K562 (cell line): ENCODE results near the gene RUNX1. TPM values are rescaled to one million over a fixed set of nuclear protein-coding genes. Genes with fewer than 3 reads are reported as not detected.

Experiments used
- CBX8 ChIP-seq: fragments of 200-600 bp; sonication (generic); IDR thresholded peaks from 2 replicates; pipeline ENCODE4 v1.6.1; 2012; ENCODE audit warnings: borderline replicate concordance, mixed run types, low read depth, mild to moderate bottlenecking, moderate library complexity, mixed read lengths, low read length, control low read depth, inconsistent platforms; ENCODE audit not compliant: poor library complexity, severe bottlenecking; ENCODE audit errors: extremely low read depth
- GTF2E2 ChIP-seq: fragments of 200-800 bp; sonication (Bioruptor generic); IDR thresholded peaks from 2 replicates; pipeline ENCODE4 v1.6.1; 2016; ENCODE audit warnings: missing genetic modification characterization, missing compliant biosample characterization
- KLF13 ChIP-seq: fragments of 450-650 bp; IDR thresholded peaks from 2 replicates; pipeline ENCODE4 v1.6.1; 2016; ENCODE audit warnings: missing genetic modification characterization, low read depth, mild to moderate bottlenecking, missing compliant biosample characterization, moderate library complexity, borderline replicate concordance
- MCM2 ChIP-seq: fragments of 450-650 bp; IDR thresholded peaks from 2 replicates; pipeline ENCODE4 v1.6.1; 2017; ENCODE audit warnings: low read depth, mild to moderate bottlenecking
- MCM3 ChIP-seq: fragments of 450-650 bp; IDR thresholded peaks from 2 replicates; pipeline ENCODE4 v1.6.1; 2016
- PHF21A ChIP-seq: fragments of 450-650 bp; IDR thresholded peaks from 2 replicates; pipeline ENCODE4 v1.6.1; 2017; ENCODE audit warnings: low read depth, borderline replicate concordance
- SLC30A9 ChIP-seq: fragments of 250-450 bp; sonication (Bioruptor Pico); IDR thresholded peaks from 2 replicates; pipeline ENCODE4 v1.8.0; 2022; ENCODE audit warnings: mild to moderate bottlenecking, moderate library complexity
- SNRNP70 ChIP-seq: fragments of 200-400 bp; formaldehyde crosslinking; optimal IDR thresholded peaks from 2 replicates; pipeline ENCODE3; 2017; ENCODE audit warnings: low read depth, low read length
- ZNF586 ChIP-seq: fragments of 450-650 bp; formaldehyde crosslinking; conservative IDR thresholded peaks from 2 replicates; pipeline ENCODE4 v1.4.0; 2020; ENCODE audit warnings: mild to moderate bottlenecking, moderate library complexity
- polyA plus RNA-seq, 8 experiments: library from polyadenylated mRNA; depleted of rRNA in 4 of 8; stranded (reverse) in 5 of 8; unstranded in 3 of 8; fragments of >200 nt; fragmentation: Nextera tagmentation in 2 of 8; fragmentation: Illumina TruSeq in 1 of 8; extraction: Ambion mirVana in 2 of 8; extraction: Trizol in 1 of 8; gene quantifications; 2 replicates each; pipeline versions ENCODE4 v1.2.1 to v1.2.3, GENCODE V29; 2011 to 2014; ENCODE audit warnings: inconsistent platforms in 1 of 8, missing spikeins in 1 of 8
- total RNA-seq, 7 experiments: library from RNA; depleted of rRNA in 6 of 7; stranded (reverse); fragments of >200 nt in 6 of 7; fragmentation: Illumina TruSeq in 2 of 7; extraction: Trizol in 2 of 7; gene quantifications; 2 replicates each; pipeline versions ENCODE4 v1.2.1 to v1.2.3, GENCODE V29; 2011 to 2021; ENCODE audit warnings: low replicate concordance in 1 of 7
- TF ChIP-seq, protein P1 (sequence below), 2 experiments: fragments of 450-650 bp in 1 of 2; sonication (generic) in 1 of 2; formaldehyde crosslinking in 1 of 2; IDR thresholded peaks in 1 of 2; conservative IDR thresholded peaks in 1 of 2; 2 replicates each; pipeline versions ENCODE4 v1.6.1 to v1.8.1; 2016 to 2023; ENCODE audit warnings: mild to moderate bottlenecking in 2 of 2, moderate library complexity in 2 of 2, inconsistent platforms in 1 of 2, missing genetic modification reagents in 1 of 2
- TF ChIP-seq, protein P2 (sequence below): sonication (generic); formaldehyde crosslinking; IDR thresholded peaks from 2 replicates; pipeline ENCODE4 v1.8.0; 2022; ENCODE audit warnings: mild to moderate bottlenecking, missing genetic modification reagents
- TF ChIP-seq, protein P3 (sequence below), 2 experiments: fragments of 450-650 bp; formaldehyde crosslinking in 1 of 2; IDR thresholded peaks; 2 replicates each; pipeline versions ENCODE4 v1.4.0 to v1.6.1; 2014 to 2020; ENCODE audit warnings: mild to moderate bottlenecking in 2 of 2, borderline replicate concordance in 1 of 2, low read depth in 1 of 2

The RUNX1 gene
- total and polyA plus RNA-seq, 9 of the 15 experiments (the other 6 are each of a cell fraction or from before 2014, with no cell fraction given) = 2.2 to 68.6 (median 17.8) TPM

GRCh38 chr21:35002879-35003722 lies 46.0 kb downstream of the RUNX1 start (continued):
- TF ChIP-seq ZNF586 (CRISPR knock-in tag) (no peak), KLF13 (tag) (no peak), CBX8 (no peak), GTF2E2 (peak; percentile 27; the same call in 1 of the 2 replicates), MCM3 (no peak), SLC30A9 (CRISPR knock-in tag) (no peak), SNRNP70 (no peak), MCM2 (no peak), PHF21A (no peak)
- TF ChIP-seq, protein P1, sequence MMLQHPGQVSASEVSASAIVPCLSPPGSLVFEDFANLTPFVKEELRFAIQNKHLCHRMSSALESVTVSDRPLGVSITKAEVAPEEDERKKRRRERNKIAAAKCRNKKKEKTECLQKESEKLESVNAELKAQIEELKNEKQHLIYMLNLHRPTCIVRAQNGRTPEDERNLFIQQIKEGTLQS (IDR thresholded peaks at IDR 0.05) = peak; percentile 87
- TF ChIP-seq, protein P1 (CRISPR knock-in tag; conservative IDR thresholded peaks at IDR 0.05) = no peak
- TF ChIP-seq, protein P2, sequence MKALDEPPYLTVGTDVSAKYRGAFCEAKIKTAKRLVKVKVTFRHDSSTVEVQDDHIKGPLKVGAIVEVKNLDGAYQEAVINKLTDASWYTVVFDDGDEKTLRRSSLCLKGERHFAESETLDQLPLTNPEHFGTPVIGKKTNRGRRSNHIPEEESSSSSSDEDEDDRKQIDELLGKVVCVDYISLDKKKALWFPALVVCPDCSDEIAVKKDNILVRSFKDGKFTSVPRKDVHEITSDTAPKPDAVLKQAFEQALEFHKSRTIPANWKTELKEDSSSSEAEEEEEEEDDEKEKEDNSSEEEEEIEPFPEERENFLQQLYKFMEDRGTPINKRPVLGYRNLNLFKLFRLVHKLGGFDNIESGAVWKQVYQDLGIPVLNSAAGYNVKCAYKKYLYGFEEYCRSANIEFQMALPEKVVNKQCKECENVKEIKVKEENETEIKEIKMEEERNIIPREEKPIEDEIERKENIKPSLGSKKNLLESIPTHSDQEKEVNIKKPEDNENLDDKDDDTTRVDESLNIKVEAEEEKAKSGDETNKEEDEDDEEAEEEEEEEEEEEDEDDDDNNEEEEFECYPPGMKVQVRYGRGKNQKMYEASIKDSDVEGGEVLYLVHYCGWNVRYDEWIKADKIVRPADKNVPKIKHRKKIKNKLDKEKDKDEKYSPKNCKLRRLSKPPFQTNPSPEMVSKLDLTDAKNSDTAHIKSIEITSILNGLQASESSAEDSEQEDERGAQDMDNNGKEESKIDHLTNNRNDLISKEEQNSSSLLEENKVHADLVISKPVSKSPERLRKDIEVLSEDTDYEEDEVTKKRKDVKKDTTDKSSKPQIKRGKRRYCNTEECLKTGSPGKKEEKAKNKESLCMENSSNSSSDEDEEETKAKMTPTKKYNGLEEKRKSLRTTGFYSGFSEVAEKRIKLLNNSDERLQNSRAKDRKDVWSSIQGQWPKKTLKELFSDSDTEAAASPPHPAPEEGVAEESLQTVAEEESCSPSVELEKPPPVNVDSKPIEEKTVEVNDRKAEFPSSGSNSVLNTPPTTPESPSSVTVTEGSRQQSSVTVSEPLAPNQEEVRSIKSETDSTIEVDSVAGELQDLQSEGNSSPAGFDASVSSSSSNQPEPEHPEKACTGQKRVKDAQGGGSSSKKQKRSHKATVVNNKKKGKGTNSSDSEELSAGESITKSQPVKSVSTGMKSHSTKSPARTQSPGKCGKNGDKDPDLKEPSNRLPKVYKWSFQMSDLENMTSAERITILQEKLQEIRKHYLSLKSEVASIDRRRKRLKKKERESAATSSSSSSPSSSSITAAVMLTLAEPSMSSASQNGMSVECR (CRISPR knock-in tag) = no peak
- TF ChIP-seq, protein P3, sequence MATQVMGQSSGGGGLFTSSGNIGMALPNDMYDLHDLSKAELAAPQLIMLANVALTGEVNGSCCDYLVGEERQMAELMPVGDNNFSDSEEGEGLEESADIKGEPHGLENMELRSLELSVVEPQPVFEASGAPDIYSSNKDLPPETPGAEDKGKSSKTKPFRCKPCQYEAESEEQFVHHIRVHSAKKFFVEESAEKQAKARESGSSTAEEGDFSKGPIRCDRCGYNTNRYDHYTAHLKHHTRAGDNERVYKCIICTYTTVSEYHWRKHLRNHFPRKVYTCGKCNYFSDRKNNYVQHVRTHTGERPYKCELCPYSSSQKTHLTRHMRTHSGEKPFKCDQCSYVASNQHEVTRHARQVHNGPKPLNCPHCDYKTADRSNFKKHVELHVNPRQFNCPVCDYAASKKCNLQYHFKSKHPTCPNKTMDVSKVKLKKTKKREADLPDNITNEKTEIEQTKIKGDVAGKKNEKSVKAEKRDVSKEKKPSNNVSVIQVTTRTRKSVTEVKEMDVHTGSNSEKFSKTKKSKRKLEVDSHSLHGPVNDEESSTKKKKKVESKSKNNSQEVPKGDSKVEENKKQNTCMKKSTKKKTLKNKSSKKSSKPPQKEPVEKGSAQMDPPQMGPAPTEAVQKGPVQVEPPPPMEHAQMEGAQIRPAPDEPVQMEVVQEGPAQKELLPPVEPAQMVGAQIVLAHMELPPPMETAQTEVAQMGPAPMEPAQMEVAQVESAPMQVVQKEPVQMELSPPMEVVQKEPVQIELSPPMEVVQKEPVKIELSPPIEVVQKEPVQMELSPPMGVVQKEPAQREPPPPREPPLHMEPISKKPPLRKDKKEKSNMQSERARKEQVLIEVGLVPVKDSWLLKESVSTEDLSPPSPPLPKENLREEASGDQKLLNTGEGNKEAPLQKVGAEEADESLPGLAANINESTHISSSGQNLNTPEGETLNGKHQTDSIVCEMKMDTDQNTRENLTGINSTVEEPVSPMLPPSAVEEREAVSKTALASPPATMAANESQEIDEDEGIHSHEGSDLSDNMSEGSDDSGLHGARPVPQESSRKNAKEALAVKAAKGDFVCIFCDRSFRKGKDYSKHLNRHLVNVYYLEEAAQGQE (IDR thresholded peaks at IDR 0.05; ENCODE audit: borderline replicate concordance) = no peak
- TF ChIP-seq, protein P3 (CRISPR knock-in tag; IDR thresholded peaks at IDR 0.05; ENCODE audit: low read depth) = no peak
